Esophagus muscularis mucosa (tissue), 4 donors: ENCODE results near the gene HHATL. TPM values are rescaled to one million over a fixed set of nuclear protein-coding genes. Genes with fewer than 3 reads are reported as not detected.

ENCODE experiments used
- DNase-seq: peaks from one replicate; pipeline ENCODE4 v3.0.0-alpha.2; 2017; ENCODE audit errors: extremely low spot score
- H3K27ac ChIP-seq, 4 donors: fragments of 200-600 bp; sonication (generic); replicated peaks in 1 of 4; 1 replicate in 3 of 4; 2 replicates in 1 of 4; pipeline ENCODE4 v1.5.1; 2016 to 2019; ENCODE audit warnings: mild to moderate bottlenecking in 1 of 4
- H3K27me3 ChIP-seq, 4 donors: fragments of 200-600 bp; sonication (generic); one replicate each; pipeline versions ENCODE4 v1.5.1 to v1.6.0; 2016 to 2019
- H3K36me3 ChIP-seq, 4 donors: fragments of 200-600 bp; sonication (generic); one replicate each; pipeline ENCODE4 v1.5.1; 2016 to 2019
- H3K4me1 ChIP-seq, 4 donors: fragments of 200-600 bp; sonication (generic); one replicate each; pipeline ENCODE4 v1.5.1; 2016 to 2019
- H3K4me3 ChIP-seq, 4 donors: fragments of 200-600 bp; sonication (generic); 1 replicate in 2 of 4; 2 replicates in 2 of 4; pipeline ENCODE4 v1.5.1; 2016 to 2019; ENCODE audit warnings: mild to moderate bottlenecking in 4 of 4, moderate library complexity in 1 of 4
- H3K9me3 ChIP-seq, 4 donors: fragments of 200-600 bp; sonication (generic); 1 replicate in 3 of 4; 2 replicates in 1 of 4; pipeline ENCODE4 v1.5.1; 2016 to 2019
- CTCF ChIP-seq, 3 experiments: fragments of 200-600 bp in 2 of 3; fragments of 450-650 bp in 1 of 3; sonication (generic) in 2 of 3; IDR thresholded peaks; one replicate each; pipeline ENCODE4 v1.5.1; 2017 to 2019; ENCODE audit warnings: antibody characterized with exemption in 3 of 3, mild to moderate bottlenecking in 2 of 3, moderate library complexity in 1 of 3
- EP300 ChIP-seq: sonication (generic); formaldehyde crosslinking; IDR thresholded peaks from one replicate; pipeline ENCODE4 v1.6.1; 2017; ENCODE audit warnings: antibody characterized with exemption
- POLR2A ChIP-seq: fragments of 450-650 bp; IDR thresholded peaks from one replicate; pipeline ENCODE4 v1.6.1; 2017; ENCODE audit warnings: antibody characterized with exemption, moderate library complexity, mild to moderate bottlenecking, low read depth
- POLR2AphosphoS5 ChIP-seq, 2 donors: sonication (generic); formaldehyde crosslinking; IDR thresholded peaks; one replicate each; pipeline ENCODE4 v1.6.1; 2017; ENCODE audit warnings: antibody characterized with exemption in 2 of 2
- WGBS: methylation state at CpG from one replicate; pipeline ENCODE4 v1.1.5; 2018; 5-methylcytosine and 5-hydroxymethylcytosine counted together
- intact Hi-C: fragments of 100-400 bp; cut with DNase I; formaldehyde crosslinking; loops from one replicate; pipeline ENCODE4 v1.15.1; 2023
- total RNA-seq, 4 donors: library from RNA; depleted of rRNA; stranded (reverse); fragments of >200 nt; gene quantifications; one replicate each; pipeline versions ENCODE4 v1.1.0 to v1.2.1, GENCODE V29; 2016

HHATL gene
- total RNA-seq, 4 donors from 2014 or later, result 1.5 TPM; not detected in 3

- Histone ChIP-seq H3K27me3 (no peaks in the 10 kb centered on the region), H3K36me3 (peaks cover 0 to 20% (median 12%) of the 10 kb centered on the region in 4 donors), H3K27ac (no peak overlapping the region), H3K4me1 (peaks cover 33 to 64% (median 40%) of the 10 kb centered on the region in 4 donors), H3K9me3 (no peaks in the 10 kb centered on the region), H3K4me3 (peak overlapping the region in 1 of 4 donors; percentile 5)
- DNase-seq, result no peak
- intact Hi-C loops, result no loop called here
- no peak for TF ChIP-seq POLR2AphosphoS5 (IDR thresholded peaks at IDR 0.05)
- no peak for TF ChIP-seq POLR2A
- TF ChIP-seq EP300, result no peak
- no peak for TF ChIP-seq CTCF (IDR thresholded peaks at IDR 0.05)
- 80% methylated on average over 8 of the region's 19 CpGs for WGBS
Measured at GRCh38 chr3:42664438-42664803, 38.2 kb downstream of the HHATL start.

- no peak for DNase-seq
- Histone ChIP-seq H3K4me1 (peaks cover 39 to 68% (median 45%) of the 10 kb centered on the region in 4 donors), H3K27ac (no peak overlapping the region), H3K27me3 (no peaks in the 10 kb centered on the region), H3K4me3 (peak overlapping the region in 1 of 4 donors; percentile 5), H3K36me3 (peaks cover 3 to 24% (median 17%) of the 10 kb centered on the region in 4 donors), H3K9me3 (no peaks in the 10 kb centered on the region)
- no peak for TF ChIP-seq EP300
- peak in 1 of 2 donors; percentile 30 for TF ChIP-seq POLR2AphosphoS5 (IDR thresholded peaks at IDR 0.05)
- no peak for TF ChIP-seq CTCF (IDR thresholded peaks at IDR 0.05)
- 84% methylated on average over 14 of the region's 38 CpGs for WGBS
- intact Hi-C loops, result no loop called here
Measured at GRCh38 chr3:42663581-42664437, 38.8 kb downstream of the HHATL start.

GRCh38 chr3:42662813-42663535 is 39.6 kb downstream of the HHATL start:
- intact Hi-C loops, result no loop called here
- H3K4me3 ChIP-seq, result no peak overlapping the region
- TF ChIP-seq CTCF (IDR thresholded peaks at IDR 0.05) (no peak), POLR2AphosphoS5 (IDR thresholded peaks at IDR 0.05) (no peak), EP300 (no peak), POLR2A (no peak)
- no peaks in the 10 kb centered on the region for H3K27me3 ChIP-seq
- no peak for DNase-seq
- no peak overlapping the region for H3K27ac ChIP-seq
- peaks cover 39 to 68% (median 48%) of the 10 kb centered on the region in 4 donors for H3K4me1 ChIP-seq
- no peaks in the 10 kb centered on the region for H3K9me3 ChIP-seq
- peaks cover 5 to 32% (median 24%) of the 10 kb centered on the region in 4 donors for H3K36me3 ChIP-seq
- WGBS, result 97% methylated on average over 6 of the region's 12 CpGs

GRCh38 chr3:42662037-42662812 is 40.4 kb downstream of the HHATL start:
- Histone ChIP-seq H3K9me3 (no peaks in the 10 kb centered on the region), H3K36me3 (peaks cover 5 to 35% (median 25%) of the 10 kb centered on the region in 4 donors), H3K4me3 (no peak overlapping the region), H3K27me3 (no peaks in the 10 kb centered on the region), H3K4me1 (peaks cover 33 to 66% (median 45%) of the 10 kb centered on the region in 4 donors), H3K27ac (no peak overlapping the region)
- TF ChIP-seq CTCF (IDR thresholded peaks at IDR 0.05), result no peak
- TF ChIP-seq POLR2AphosphoS5 (IDR thresholded peaks at IDR 0.05), result no peak
- no peak for TF ChIP-seq EP300
- no peak for TF ChIP-seq POLR2A
- 82% methylated on average over 6 of the region's 7 CpGs for WGBS
- intact Hi-C loops, result no loop called here
- no peak for DNase-seq
